ENCODE results near the gene PDPK1.

The PDPK1 gene

GRCh38 chr16:2537451-2538379 lies at the start of gene PDPK1:
PDPK1 (plus strand) TSS chr16:2538021; CDS start chr16:2538113, 92 bp downstream.
- in situ Hi-C loops (cut with MboI; ENCODE audit: low sequenced_read_pairs): no loop called here

GRCh38 chr16:2489581-2489980 lies 48.2 kb upstream of the PDPK1 start:
- in situ Hi-C loops (cut with MboI; ENCODE audit: low sequenced_read_pairs): no loop called here

- in situ Hi-C loops (cut with MboI; ENCODE audit: low sequenced_read_pairs): no loop called here
These were observed 47.4 kb upstream of the PDPK1 start for GRCh38 chr16:2490190-2491105.

- in situ Hi-C loops (cut with MboI; ENCODE audit: low sequenced_read_pairs): no loop called here
These were observed 45.5 kb upstream of the PDPK1 start for GRCh38 chr16:2492292-2492691.

- in situ Hi-C loops (cut with MboI; ENCODE audit: low sequenced_read_pairs): no loop called here
These were observed 44.2 kb upstream of the PDPK1 start for GRCh38 chr16:2493605-2494004.

GRCh38 chr16:2494616-2495015 lies 43.2 kb upstream of the PDPK1 start:
- in situ Hi-C loops (cut with MboI; ENCODE audit: low sequenced_read_pairs): no loop called here

GRCh38 chr16:2495041-2495440 lies 42.8 kb upstream of the PDPK1 start:
- in situ Hi-C loops (cut with MboI; ENCODE audit: low sequenced_read_pairs): no loop called here

GRCh38 chr16:2496223-2497115 lies 41.4 kb upstream of the PDPK1 start:
- in situ Hi-C loops (cut with MboI; ENCODE audit: low sequenced_read_pairs): no loop called here

GRCh38 chr16:2497116-2497630 lies 40.6 kb upstream of the PDPK1 start:
- in situ Hi-C loops (cut with MboI; ENCODE audit: low sequenced_read_pairs): no loop called here

GRCh38 chr16:2497695-2498484 lies 39.9 kb upstream of the PDPK1 start:
- in situ Hi-C loops (cut with MboI; ENCODE audit: low sequenced_read_pairs): no loop called here

- in situ Hi-C loops (cut with MboI; ENCODE audit: low sequenced_read_pairs): no loop called here
These were observed 39.1 kb upstream of the PDPK1 start for GRCh38 chr16:2498531-2499253.

GRCh38 chr16:2499454-2499853 lies 38.4 kb upstream of the PDPK1 start:
- in situ Hi-C loops (cut with MboI; ENCODE audit: low sequenced_read_pairs): no loop called here

- in situ Hi-C loops (cut with MboI; ENCODE audit: low sequenced_read_pairs): no loop called here
These were observed 37.9 kb upstream of the PDPK1 start for GRCh38 chr16:2499890-2500429.

GRCh38 chr16:2500430-2500917 lies 37.3 kb upstream of the PDPK1 start:
- in situ Hi-C loops (cut with MboI; ENCODE audit: low sequenced_read_pairs): no loop called here

- in situ Hi-C loops (cut with MboI; ENCODE audit: low sequenced_read_pairs): no loop called here
These were observed 36.7 kb upstream of the PDPK1 start for GRCh38 chr16:2500918-2501750.

- in situ Hi-C loops (cut with MboI; ENCODE audit: low sequenced_read_pairs): no loop called here
These were observed 35.6 kb upstream of the PDPK1 start for GRCh38 chr16:2501946-2502895.

All from HL-60/S4 treated with phorbol 12-myristate 13-acetate at 8.2 ng/mL for 4 days and 3 days (cell line).